Fibroblast of skin of back (primary cell): ENCODE measurements around the gene GOLM1. TPM values are rescaled to one million over a fixed set of nuclear protein-coding genes. Genes with fewer than 3 reads are reported as not detected.
"Not testable (repeated sequence)": the region's sequence is repeated elsewhere in the genome, so short reads cannot be mapped to it uniquely, and the experiment has no call there.

Experiments
- DNase-seq: peaks from one replicate; pipeline ENCODE4 v3.0.0-alpha.2; 2013
- polyA plus RNA-seq, 2 experiments: library from polyadenylated mRNA; unstranded; fragments of 120-200 nt; gene quantifications; one replicate each; pipeline ENCODE4 v1.2.1, GENCODE V29; 2013; ENCODE audit not compliant: insufficient read length in 2 of 2

The GOLM1 gene
- 52.8 TPM for polyA plus RNA-seq (2013, experiment 1 of 2; ENCODE audit: insufficient read length)
- 30.9 TPM for polyA plus RNA-seq (2013, experiment 2 of 2; ENCODE audit: insufficient read length)

DNA sequence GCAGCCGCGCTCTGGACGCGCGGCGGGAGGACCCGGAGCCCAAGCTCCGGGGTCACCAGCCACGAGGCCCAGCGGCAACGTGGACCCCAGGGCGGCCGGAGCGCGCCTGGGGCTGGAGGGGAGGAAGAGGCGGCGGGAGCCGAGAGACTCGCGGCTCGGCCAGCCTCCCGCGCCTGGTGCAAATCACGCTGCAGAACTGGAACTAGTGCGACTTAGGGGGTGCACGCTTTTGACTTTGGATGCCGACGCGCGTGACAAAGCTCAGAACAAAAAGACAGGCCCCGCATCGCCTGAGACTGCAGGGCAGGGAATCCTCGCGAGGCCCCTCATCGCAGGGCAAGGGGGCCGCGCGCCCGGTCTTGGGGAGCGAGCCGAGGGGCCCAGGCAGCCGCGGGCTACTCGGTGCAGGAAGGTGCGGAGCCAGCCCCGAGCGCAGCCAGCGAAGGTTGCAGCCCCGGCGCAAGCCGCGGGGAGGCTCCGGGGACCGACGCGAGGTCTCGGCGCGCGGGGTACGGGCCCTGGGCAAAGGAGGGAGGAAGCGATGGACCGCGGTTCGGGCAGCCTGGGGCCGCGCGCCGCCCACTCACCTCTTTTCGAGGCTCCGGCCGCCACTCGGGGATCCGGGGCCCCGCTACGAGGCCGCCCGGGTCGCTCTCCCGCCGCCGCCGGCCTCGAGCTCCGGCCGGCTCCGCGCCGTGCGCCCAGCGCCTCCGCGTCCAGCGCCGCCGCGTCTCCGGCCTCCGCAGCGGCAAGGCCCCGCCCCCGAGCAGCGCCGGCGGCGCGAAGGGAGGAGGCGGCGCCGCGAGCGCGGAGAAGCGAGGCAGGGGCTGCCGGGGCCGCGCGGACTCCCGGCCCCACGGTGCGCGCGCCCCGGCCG, at the start of gene GOLM1:
TSS of gene GOLM1 (minus strand) at position 735 of the 877 bp plus-strand sequence. CDS start 20,238 bp downstream, outside the sequence.
- DNase-seq, result peak; percentile 78

DNA sequence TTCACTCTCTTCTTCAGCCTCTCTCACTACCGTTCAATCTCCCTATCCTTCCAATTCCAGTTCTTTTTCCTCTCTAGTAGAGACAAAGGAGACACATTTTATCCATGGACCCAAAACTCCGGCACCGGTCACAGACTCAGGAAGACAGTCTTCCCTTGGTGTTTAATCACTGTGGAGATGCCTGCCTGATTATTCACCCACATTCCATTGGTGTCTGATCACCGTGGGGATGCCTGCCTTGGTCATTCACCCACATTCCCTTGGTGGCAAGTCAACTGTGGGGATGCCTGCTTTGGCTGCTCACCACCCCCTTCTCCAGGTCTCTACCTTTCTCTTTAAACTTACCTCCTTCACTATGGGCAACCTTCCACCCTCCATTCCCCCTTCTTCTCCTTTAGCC, 47.3 kb upstream of the GOLM1 start:
- peak; percentile 63 for DNase-seq

GRCh38 chr9:86145960-86146359, 46.6 kb upstream of the GOLM1 start:
- DNase-seq, result not testable (repeated sequence)

GRCh38 chr9:86142973-86143372, 43.6 kb upstream of the GOLM1 start:
- DNase-seq, result no peak

DNA sequence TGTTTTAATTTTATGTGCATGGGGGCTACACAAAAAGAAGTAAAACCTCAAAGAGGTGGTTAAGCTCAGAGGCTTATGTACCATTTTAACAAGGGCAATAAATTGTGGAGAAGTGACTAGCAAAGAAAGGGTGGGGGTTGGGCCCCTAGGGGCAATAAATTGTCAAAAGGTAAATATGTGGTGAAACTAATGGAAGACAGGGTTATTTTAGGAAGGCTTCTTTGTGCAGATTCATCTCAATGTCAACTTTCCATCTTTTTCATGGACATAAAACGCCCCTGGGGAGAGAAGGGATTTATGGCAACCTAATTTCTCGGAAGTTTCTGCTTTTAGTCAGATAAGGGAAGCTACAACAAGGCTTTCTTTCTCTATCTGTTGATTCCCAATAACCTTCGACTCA, 42.5 kb upstream of the GOLM1 start:
- no peak for DNase-seq

DNA sequence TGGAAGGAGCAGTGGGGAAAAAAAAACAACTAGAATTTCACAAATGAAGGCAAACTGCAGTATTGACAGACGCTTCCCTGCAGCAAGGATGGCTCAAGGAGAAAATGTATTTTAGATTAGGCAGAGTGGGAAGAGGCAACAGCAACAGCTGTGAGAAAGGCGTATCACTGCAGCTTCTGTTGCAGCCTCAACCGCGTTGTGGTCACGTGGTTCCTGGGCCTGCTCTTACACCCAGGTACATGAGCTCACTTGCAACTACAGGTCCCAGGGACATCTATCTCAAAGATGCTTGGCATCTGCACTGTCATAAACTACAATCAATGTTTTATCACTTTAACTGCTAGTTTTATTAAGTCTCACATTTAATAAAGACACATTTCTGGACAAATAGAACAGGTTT, 36.0 kb upstream of the GOLM1 start:
- DNase-seq, result no peak

DNA sequence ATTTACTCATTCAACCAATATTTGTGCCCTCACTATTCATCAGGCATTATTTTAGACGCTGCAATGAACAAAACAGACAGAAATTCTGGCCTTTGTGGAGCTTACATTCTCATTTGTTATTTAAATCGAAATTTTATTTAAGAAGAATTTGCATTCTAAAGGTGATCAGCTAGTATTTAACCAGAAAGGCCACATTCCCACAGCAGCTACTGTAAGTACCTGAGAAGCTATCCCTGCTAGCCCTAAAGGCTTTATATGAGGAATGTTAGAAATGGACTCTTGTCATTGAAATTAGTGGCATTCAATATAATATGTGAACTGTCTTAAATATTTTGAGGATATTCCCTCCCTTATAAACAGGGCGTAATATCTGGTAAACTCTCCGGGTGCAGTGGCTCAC, 35.0 kb upstream of the GOLM1 start:
- no peak for DNase-seq

- no peak for DNase-seq
Measured at GRCh38 chr9:86128235-86128822, 29.0 kb upstream of the GOLM1 start.

GRCh38 chr9:86126998-86127972, 27.9 kb upstream of the GOLM1 start:
- DNase-seq, result peak; percentile 67

- DNase-seq, result no peak
Measured at GRCh38 chr9:86122311-86122710, 23.0 kb upstream of the GOLM1 start.

- DNase-seq, result no peak
Measured at GRCh38 chr9:86119457-86119856, 20.1 kb upstream of the GOLM1 start.

GRCh38 chr9:86116425-86116824, 17.1 kb upstream of the GOLM1 start:
- DNase-seq, result no peak

DNA sequence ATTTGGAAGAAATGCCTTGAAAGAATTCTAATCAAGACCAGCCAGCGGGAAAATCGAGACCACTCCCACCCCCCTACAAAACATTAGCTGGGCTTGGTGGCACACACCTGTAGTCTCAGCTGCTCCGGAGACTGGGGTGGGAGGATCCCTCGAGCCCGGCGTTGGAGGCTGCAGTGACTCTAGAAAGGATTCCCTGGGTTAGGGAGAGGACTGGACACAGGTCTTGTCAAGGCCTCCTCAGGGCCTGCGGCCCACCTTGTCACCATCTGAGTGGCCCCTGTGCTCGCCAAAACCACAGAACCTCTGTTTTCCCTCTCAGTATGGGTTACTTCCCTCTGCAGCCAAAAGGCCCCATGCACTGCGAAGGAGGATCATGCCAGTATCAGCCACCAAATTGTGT, 16.5 kb upstream of the GOLM1 start:
- DNase-seq, result no peak

- no peak for DNase-seq
Measured at GRCh38 chr9:86112057-86112456, 12.7 kb upstream of the GOLM1 start.

- DNase-seq, result no peak
Measured at GRCh38 chr9:86102626-86103025, 3.3 kb upstream of the GOLM1 start.

DNA sequence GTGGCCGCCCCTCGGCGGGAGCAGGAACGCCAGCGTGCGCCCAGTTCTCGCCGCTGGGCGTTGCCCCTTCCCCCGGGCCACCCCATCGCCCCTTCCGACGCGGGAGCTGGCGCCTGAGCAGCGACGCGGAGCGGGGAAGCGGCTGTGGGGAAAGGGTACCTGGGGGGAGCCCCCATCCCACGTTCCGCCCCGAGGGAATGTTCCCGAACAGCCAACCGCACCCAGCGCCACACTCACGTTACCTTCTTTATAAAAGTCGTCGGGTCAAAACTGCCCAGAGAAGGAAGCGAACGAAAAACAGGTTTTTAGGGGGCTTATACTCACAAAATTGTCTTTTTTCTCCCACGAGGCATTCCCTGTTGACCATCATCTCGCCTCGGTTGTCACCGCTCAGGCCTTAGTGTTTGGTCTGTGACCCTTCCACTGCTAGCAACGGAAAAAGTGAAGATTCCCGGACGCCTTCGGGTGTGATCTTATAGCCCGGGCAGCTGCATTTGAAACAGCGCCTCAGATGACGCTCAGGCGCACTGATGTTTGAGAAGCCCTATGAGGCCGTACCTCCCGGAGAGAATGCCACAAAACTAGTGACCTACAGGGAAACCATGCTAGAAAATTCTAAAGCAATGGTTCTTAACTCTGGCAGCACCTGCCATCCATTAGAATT, 475 bp upstream of the GOLM1 start:
- DNase-seq, result peak; percentile 75

DNA sequence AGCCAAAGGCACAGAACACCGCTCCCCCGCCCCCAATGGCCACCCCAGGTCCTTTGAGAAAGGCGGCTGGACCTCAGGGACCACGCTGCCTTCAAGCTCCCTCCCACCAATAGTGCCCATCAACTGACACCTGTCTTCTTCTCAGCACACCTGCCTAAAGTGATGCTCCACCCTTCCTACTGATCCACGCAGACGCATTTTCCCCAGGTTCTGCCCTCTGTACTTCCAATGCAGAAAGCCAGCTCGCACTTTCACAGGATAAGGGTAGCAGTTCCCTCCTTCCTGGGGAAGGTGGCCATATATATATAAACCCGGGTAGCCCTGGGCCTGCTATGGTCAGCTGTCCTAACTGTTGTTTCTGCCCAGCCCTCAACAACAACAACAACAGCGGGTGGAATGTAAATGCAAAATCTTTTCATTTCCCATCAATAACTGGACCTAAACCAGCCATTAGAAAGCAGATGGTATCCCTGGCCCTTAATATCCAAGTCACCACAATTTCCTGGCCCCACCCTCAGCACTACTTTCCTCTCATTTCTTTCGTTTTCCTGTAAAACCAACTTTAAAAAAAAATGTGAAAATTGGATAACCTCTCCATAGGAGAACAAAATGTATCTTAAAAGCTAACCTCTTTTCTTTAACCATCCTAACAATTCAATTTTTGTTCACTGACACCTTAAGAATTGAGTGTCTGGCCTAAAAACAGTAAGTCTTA, 1.7 kb downstream of the GOLM1 start:
- DNase-seq, result no peak

DNA sequence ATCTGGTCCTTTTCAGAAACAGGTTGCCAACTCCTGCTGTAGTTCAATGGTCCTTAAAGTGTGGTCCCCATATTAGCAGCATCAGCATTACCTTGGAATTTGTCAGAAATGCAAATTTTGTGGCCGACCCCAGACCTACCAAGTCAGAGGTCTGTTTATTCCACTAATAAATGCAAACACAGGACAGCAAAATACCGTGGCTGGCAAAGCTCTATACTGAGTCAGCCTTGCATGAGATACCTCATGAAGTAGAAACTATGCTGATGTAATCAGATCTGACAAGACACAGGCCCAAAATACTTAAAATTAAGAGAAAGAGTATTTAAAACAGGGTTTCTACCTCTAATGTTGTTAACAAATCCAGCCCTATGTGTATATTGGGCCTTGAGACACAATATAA, 3.0 kb downstream of the GOLM1 start:
- peak; percentile 19 for DNase-seq

DNA sequence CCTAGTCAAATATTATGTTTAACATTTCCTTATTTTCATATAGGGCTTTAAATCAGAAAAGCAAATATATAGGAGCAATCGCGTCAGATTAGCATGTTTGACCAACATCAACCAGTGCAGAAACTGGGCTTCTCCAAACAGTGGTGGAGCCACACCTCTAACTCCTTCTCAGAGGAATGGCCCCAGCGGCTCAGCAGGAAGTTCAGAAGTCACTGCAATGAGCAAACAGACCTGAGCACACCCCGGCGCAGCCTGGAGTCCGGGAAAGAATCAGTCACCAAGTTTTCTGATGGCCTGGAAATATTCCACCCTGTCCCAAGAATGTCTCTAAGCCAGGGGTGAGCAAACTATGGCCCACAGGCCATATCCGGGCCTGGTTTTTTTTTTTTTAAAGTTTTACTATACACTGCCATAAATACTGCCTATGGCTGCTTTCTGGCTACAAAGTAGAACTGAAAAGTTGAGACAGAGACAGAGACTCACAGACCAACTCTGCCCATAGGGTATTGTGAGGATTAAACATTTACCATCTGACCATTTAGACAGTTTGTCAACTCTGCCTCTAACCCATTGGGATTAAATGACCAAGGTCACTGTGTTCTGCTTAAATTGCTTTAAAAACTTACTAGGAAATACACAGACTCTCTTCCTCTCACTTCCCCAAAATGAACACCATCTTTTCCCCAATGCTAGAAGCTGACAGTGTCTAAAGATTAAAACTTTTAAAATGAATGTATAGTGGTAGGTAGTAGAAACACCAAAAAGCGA, 5.4 kb downstream of the GOLM1 start:
- DNase-seq, result peak; percentile 13

DNA sequence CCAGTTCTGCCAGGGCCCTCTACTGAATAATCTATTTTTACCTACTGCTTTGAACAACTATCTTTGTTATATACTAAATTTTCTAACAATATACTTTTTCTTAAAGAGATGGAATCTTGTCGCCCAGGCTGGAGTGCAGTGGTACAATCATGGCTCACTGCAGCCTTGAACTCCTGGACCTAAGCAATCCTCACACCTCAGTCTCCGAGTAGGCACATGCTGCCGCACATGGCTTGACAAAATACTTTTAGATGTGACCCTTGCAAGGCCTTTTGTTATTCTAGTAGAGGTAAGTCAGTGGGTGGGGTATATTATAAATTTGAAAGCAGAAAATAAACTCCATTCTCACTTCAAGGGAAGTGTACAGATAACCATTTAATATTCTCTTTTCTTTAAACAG, 7.9 kb downstream of the GOLM1 start:
- no peak for DNase-seq

DNA sequence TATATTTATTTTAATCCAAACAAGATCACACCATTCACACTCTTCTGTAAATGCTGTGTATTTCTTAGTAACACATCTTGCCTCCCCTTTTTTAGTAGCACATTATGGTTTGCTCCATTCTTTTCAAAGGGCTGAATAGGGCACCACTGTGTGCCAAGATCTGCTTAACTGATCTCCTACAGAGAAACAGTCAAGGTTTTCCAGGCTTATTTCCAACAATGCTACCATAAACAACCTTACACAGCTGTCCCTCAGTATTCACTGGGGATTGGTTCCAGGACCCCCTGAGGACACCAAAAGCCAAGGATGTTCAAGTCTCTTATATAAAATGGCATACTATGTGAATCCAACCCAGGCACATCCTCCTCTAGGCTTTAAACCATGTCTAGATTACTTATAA, 16.5 kb downstream of the GOLM1 start:
- DNase-seq, result no peak
